ENCODE measurements around the gene GPRC6A.
"Not testable (repeated sequence)": the region's sequence is repeated elsewhere in the genome, so short reads cannot be mapped to it uniquely, and the experiment has no call there.

The GPRC6A gene

GRCh38 chr6:116847227-116847626 is 18.3 kb upstream of the GPRC6A start:
- Histone ChIP-seq H3K36me3 (ENCODE audit: insufficient read depth, low read length) (no peaks in the 10 kb centered on the region), H3K9me3 (ENCODE audit: low read depth, low read length) (no peaks in the 10 kb centered on the region), H3K9ac (ENCODE audit: insufficient read length) (no peak overlapping the region), H3K4me3 (no peak overlapping the region), H3K27ac (no peak overlapping the region)
- no peak for TF ChIP-seq POLR2AphosphoS5 (IDR thresholded peaks at IDR 0.05; ENCODE audit: borderline replicate concordance, low read depth, low read length)
- no peak for TF ChIP-seq EZH2 (IDR thresholded peaks at IDR 0.05)
- no peak for TF ChIP-seq FOXP2 (optimal IDR thresholded peaks at IDR 0.05; ENCODE audit: control extremely low read depth, extremely low read length, insufficient read depth)
- peak; percentile 16 for DNase-seq (ENCODE audit: low read depth, low spot score)

GRCh38 chr6:116842459-116842858 is 13.6 kb upstream of the GPRC6A start:
- DNase-seq (ENCODE audit: low read depth, low spot score), result no peak
- H3K9ac ChIP-seq (ENCODE audit: insufficient read length), result no peak overlapping the region
- no peak for TF ChIP-seq POLR2AphosphoS5 (IDR thresholded peaks at IDR 0.05; ENCODE audit: borderline replicate concordance, low read depth, low read length)
- H3K36me3 ChIP-seq (ENCODE audit: insufficient read depth, low read length), result no peaks in the 10 kb centered on the region
- no peak overlapping the region for H3K27ac ChIP-seq
- no peak overlapping the region for H3K4me3 ChIP-seq
- H3K9me3 ChIP-seq (ENCODE audit: low read depth, low read length), result no peaks in the 10 kb centered on the region

- Histone ChIP-seq H3K4me3 (no peak overlapping the region), H3K9ac (ENCODE audit: insufficient read length) (no peak overlapping the region), H3K27ac (no peak overlapping the region), H3K9me3 (ENCODE audit: low read depth, low read length) (no peaks in the 10 kb centered on the region), H3K36me3 (ENCODE audit: insufficient read depth, low read length) (no peaks in the 10 kb centered on the region)
- no peak for TF ChIP-seq FOXP2 (optimal IDR thresholded peaks at IDR 0.05; ENCODE audit: control extremely low read depth, extremely low read length, insufficient read depth)
- TF ChIP-seq POLR2AphosphoS5 (IDR thresholded peaks at IDR 0.05; ENCODE audit: borderline replicate concordance, low read depth, low read length), result no peak
- TF ChIP-seq EZH2 (IDR thresholded peaks at IDR 0.05), result no peak
- no peak for DNase-seq (ENCODE audit: low read depth, low spot score)
These were observed 11.2 kb upstream of the GPRC6A start for GRCh38 chr6:116840091-116840490.

GRCh38 chr6:116836606-116837342 is 7.9 kb upstream of the GPRC6A start:
- DNase-seq (ENCODE audit: low read depth, low spot score), result no peak
- no peaks in the 10 kb centered on the region for H3K9me3 ChIP-seq (ENCODE audit: low read depth, low read length)
- no peaks in the 10 kb centered on the region for H3K36me3 ChIP-seq (ENCODE audit: insufficient read depth, low read length)
- no peak overlapping the region for H3K9ac ChIP-seq (ENCODE audit: insufficient read length)
- TF ChIP-seq FOXP2 (optimal IDR thresholded peaks at IDR 0.05; ENCODE audit: control extremely low read depth, extremely low read length, insufficient read depth) (no peak), POLR2AphosphoS5 (IDR thresholded peaks at IDR 0.05; ENCODE audit: borderline replicate concordance, low read depth, low read length) (no peak), EZH2 (IDR thresholded peaks at IDR 0.05) (no peak)
- H3K27ac ChIP-seq, result no peak overlapping the region
- no peak overlapping the region for H3K4me3 ChIP-seq

GRCh38 chr6:116834526-116834925 is 5.6 kb upstream of the GPRC6A start:
- DNase-seq (ENCODE audit: low read depth, low spot score); H3K9me3 ChIP-seq (ENCODE audit: low read depth, low read length); H3K4me3 ChIP-seq; H3K9ac ChIP-seq (ENCODE audit: insufficient read length); H3K36me3 ChIP-seq (ENCODE audit: insufficient read depth, low read length); H3K27ac ChIP-seq: not testable (repeated sequence)

- Histone ChIP-seq H3K36me3 (ENCODE audit: insufficient read depth, low read length) (no peaks in the 10 kb centered on the region), H3K9ac (ENCODE audit: insufficient read length) (no peak overlapping the region), H3K27ac (no peak overlapping the region), H3K9me3 (ENCODE audit: low read depth, low read length) (no peaks in the 10 kb centered on the region), H3K4me3 (no peak overlapping the region)
- no peak for TF ChIP-seq FOXP2 (optimal IDR thresholded peaks at IDR 0.05; ENCODE audit: control extremely low read depth, extremely low read length, insufficient read depth)
- TF ChIP-seq POLR2AphosphoS5 (IDR thresholded peaks at IDR 0.05; ENCODE audit: borderline replicate concordance, low read depth, low read length), result no peak
- no peak for TF ChIP-seq EZH2 (IDR thresholded peaks at IDR 0.05)
- DNase-seq (ENCODE audit: low read depth, low spot score), result no peak
These were observed 1.2 kb downstream of the GPRC6A start for GRCh38 chr6:116827561-116828240.

- not testable (repeated sequence) for H3K9me3 ChIP-seq (ENCODE audit: low read depth, low read length); H3K4me3 ChIP-seq; H3K36me3 ChIP-seq (ENCODE audit: insufficient read depth, low read length); H3K9ac ChIP-seq (ENCODE audit: insufficient read length); DNase-seq (ENCODE audit: low read depth, low spot score); H3K27ac ChIP-seq
These were observed 12.5 kb downstream of the GPRC6A start for GRCh38 chr6:116816336-116816735.

GRCh38 chr6:116812051-116812650 is 16.7 kb downstream of the GPRC6A start:
- Histone ChIP-seq H3K36me3 (ENCODE audit: insufficient read depth, low read length) (no peaks in the 10 kb centered on the region), H3K9ac (ENCODE audit: insufficient read length) (no peak overlapping the region), H3K27ac (no peak overlapping the region), H3K4me3 (no peak overlapping the region), H3K9me3 (ENCODE audit: low read depth, low read length) (no peaks in the 10 kb centered on the region)
- TF ChIP-seq EZH2 (IDR thresholded peaks at IDR 0.05) (no peak), FOXP2 (optimal IDR thresholded peaks at IDR 0.05; ENCODE audit: control extremely low read depth, extremely low read length, insufficient read depth) (no peak), POLR2AphosphoS5 (IDR thresholded peaks at IDR 0.05; ENCODE audit: borderline replicate concordance, low read depth, low read length) (no peak)
- no peak for DNase-seq (ENCODE audit: low read depth, low spot score)

GRCh38 chr6:116801971-116802370 is 26.9 kb downstream of the GPRC6A start:
- H3K9me3 ChIP-seq (ENCODE audit: low read depth, low read length), result no peaks in the 10 kb centered on the region
- TF ChIP-seq POLR2AphosphoS5 (IDR thresholded peaks at IDR 0.05; ENCODE audit: borderline replicate concordance, low read depth, low read length) (no peak), FOXP2 (optimal IDR thresholded peaks at IDR 0.05; ENCODE audit: control extremely low read depth, extremely low read length, insufficient read depth) (no peak)
- no peak overlapping the region for H3K4me3 ChIP-seq
- no peaks in the 10 kb centered on the region for H3K36me3 ChIP-seq (ENCODE audit: insufficient read depth, low read length)
- no peak for DNase-seq (ENCODE audit: low read depth, low spot score)
- no peak overlapping the region for H3K27ac ChIP-seq
- no peak overlapping the region for H3K9ac ChIP-seq (ENCODE audit: insufficient read length)

All from SK-N-MC (cell line).